HUES48 (cell line): ENCODE results near the gene UBXN1.
"Not testable (repeated sequence)": the region's sequence is repeated elsewhere in the genome, so short reads cannot be mapped to it uniquely, and the experiment has no call there.

Source experiments
- H3K27ac ChIP-seq: one replicate; pipeline ENCODE4 v1.7.0; 2013; ENCODE audit warnings: low read depth, low read length, inconsistent platforms
- H3K27me3 ChIP-seq: 2 replicates; pipeline ENCODE4 v1.6.1; 2013; ENCODE audit warnings: mild to moderate bottlenecking, low read length; ENCODE audit not compliant: control insufficient read depth, insufficient read depth
- H3K36me3 ChIP-seq: 2 replicates; pipeline ENCODE4 v1.6.1; 2013; ENCODE audit warnings: low read length; ENCODE audit not compliant: control insufficient read depth, insufficient read depth
- H3K4me1 ChIP-seq: 2 replicates; pipeline ENCODE4 v1.6.1; 2013; ENCODE audit warnings: mild to moderate bottlenecking, low read length; ENCODE audit not compliant: control insufficient read depth, insufficient read depth
- H3K4me3 ChIP-seq: 2 replicates; pipeline ENCODE4 v1.5.1; 2013; ENCODE audit warnings: mild to moderate bottlenecking, low read depth, low read length
- H3K9ac ChIP-seq: 2 replicates; pipeline ENCODE4 v1.6.1; 2013; ENCODE audit warnings: mild to moderate bottlenecking, low read depth, low read length, moderate library complexity
- H3K9me3 ChIP-seq: 2 replicates; pipeline ENCODE4 v1.6.1; 2013; ENCODE audit warnings: low read length; ENCODE audit not compliant: control insufficient read depth, insufficient read depth

The UBXN1 gene

DNA sequence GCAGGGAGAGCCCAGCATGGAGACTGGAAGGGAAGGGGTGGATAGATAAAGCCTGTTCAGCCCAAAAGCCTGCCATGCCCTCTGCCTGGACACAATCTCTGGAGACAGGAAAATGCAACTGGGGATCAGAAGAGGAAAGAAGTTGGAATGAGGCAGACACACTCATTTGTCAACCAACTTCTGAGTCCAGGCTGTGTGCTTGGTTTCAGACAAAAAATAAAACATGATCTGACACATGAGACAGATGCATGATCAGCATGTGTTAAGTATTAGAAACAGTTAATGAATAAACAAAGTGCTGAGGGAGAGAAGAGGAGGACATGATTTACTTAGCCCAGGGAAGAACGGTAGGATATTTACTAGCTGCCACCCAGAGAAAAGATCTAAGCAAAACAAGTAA is 9.6 kb upstream of the UBXN1 start:
- H3K4me1 ChIP-seq: no peaks in the 10 kb centered on the region
- H3K4me3 ChIP-seq: no peak overlapping the region
- no peaks in the 10 kb centered on the region for H3K27me3 ChIP-seq
- no peak overlapping the region for H3K9ac ChIP-seq
- no peaks in the 10 kb centered on the region for H3K9me3 ChIP-seq
- H3K27ac ChIP-seq: no peak overlapping the region
- H3K36me3 ChIP-seq: peaks cover 36% of the 10 kb centered on the region

DNA sequence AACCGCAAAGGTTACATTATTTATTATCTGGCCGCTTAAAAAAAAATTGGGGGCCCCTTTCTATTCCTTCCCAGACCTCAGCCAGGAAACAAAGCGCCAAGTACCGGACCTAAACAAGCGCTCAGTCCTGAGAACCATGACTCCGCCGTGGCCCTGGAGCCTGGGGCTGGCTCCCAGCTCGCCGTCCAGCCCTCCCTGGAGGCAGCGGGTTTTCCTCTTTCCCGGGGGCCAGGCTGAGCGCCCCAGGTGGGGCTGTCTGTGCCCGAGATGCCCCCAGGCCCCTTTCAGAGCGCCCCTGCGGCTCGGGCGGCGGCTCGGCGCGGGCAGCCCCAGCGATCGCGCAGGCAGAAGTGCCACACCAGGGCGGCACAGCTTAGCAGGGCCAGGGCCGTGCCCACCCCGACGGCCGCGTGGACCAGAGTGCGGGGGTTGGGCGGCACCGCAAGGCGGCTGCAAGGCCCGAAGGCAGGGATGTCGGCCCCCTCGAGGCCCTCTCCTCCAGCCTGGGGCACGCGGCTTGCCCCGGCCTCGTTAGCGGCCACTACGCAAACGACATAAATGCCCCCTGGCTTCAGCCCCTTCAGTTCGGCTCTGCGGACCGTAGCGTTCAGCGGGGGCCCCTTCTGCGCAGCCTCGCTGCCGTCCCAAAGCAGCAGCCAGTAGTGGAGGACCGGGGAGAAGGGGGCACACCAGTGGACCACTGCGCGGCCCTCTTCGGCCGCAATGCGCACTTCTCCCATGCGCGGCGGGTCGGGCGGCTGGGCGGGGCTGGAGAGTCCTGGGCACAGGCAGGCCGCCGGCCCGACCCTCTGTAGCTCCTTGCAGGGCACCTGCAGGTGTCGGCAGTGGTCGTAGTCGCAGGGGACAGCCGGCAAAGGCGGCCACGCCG is 8.9 kb upstream of the UBXN1 start:
- H3K27ac ChIP-seq: no peak overlapping the region
- no peaks in the 10 kb centered on the region for H3K9me3 ChIP-seq
- no peak overlapping the region for H3K9ac ChIP-seq
- no peaks in the 10 kb centered on the region for H3K4me1 ChIP-seq
- peaks cover 29% of the 10 kb centered on the region for H3K36me3 ChIP-seq
- H3K27me3 ChIP-seq: no peaks in the 10 kb centered on the region
- no peak overlapping the region for H3K4me3 ChIP-seq

DNA sequence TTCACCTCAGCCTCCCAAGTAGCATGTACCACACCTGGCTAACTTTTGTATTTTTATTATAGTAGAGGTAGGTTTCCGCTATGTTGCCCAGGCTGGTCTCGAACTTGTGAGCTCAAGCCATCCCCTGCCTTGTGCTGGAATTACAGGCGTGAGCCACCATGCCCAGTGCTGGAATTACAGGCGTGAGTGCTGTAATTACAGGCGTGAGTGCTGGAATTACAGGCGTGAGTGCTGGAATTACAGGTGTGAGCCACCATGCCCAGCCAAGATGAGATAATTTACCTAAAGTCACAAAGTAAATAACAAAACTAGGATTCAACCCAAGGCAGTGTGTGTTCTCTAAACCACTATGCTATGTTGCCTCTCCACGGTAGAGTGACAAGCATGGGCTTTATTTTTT is 3.6 kb upstream of the UBXN1 start:
- no peaks in the 10 kb centered on the region for H3K9me3 ChIP-seq
- no peaks in the 10 kb centered on the region for H3K27me3 ChIP-seq
- peaks cover 7% of the 10 kb centered on the region for H3K36me3 ChIP-seq
- H3K27ac ChIP-seq: no peak overlapping the region
- no peak overlapping the region for H3K4me3 ChIP-seq
- peaks cover 9% of the 10 kb centered on the region; the same call in 1 of the 2 replicates for H3K4me1 ChIP-seq
- no peak overlapping the region for H3K9ac ChIP-seq

DNA sequence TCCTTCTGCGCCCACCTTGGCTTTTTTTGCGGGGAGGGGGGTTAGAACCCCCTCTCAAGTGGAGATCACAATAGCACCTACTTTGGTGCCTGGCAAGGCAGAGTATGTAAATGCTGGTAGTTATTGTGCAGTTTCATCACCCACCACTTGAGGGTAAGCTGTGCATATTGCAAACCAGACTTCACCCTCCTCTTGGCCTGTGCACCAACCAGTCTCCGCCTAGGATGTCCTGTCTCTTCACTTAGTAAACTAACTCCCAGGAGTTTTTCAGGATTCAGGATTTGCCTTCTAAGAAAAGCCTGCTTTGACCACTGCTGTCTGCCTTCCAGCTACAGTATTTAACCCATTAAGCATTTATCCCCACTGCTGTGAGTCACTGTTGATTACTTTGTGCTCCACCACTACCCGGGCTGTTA is 2.0 kb upstream of the UBXN1 start:
- Histone ChIP-seq H3K9ac (no peak overlapping the region), H3K4me1 (peaks cover 9% of the 10 kb centered on the region; the same call in 1 of the 2 replicates), H3K4me3 (no peak overlapping the region), H3K36me3 (peaks cover 21% of the 10 kb centered on the region), H3K27ac (no peak overlapping the region), H3K9me3 (no peaks in the 10 kb centered on the region), H3K27me3 (no peaks in the 10 kb centered on the region)

DNA sequence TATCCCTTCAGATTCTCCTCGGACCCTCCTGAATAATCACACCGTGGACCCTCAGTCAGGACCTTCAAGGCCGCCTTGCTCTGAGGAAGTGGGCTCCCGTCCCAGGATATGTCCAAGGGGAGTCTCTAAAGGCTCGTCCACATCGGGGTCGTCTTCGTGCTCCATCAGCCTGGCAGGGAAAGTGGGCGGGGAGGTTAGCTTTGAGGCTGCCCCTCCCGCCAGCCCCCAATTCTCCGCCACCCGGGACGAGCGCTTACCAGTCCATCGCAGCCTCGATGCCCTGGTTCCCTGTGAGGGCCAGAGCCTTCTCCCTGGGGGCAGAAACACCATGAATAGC is 472 bp downstream of the UBXN1 start:
- Histone ChIP-seq H3K4me3 (peak overlapping the region; percentile 88), H3K4me1 (peaks cover 9% of the 10 kb centered on the region; the same call in 1 of the 2 replicates), H3K27me3 (no peaks in the 10 kb centered on the region), H3K9me3 (no peaks in the 10 kb centered on the region), H3K27ac (peak overlapping the region; percentile 73), H3K9ac (peak overlapping the region; percentile 73), H3K36me3 (peaks cover 35% of the 10 kb centered on the region)

DNA sequence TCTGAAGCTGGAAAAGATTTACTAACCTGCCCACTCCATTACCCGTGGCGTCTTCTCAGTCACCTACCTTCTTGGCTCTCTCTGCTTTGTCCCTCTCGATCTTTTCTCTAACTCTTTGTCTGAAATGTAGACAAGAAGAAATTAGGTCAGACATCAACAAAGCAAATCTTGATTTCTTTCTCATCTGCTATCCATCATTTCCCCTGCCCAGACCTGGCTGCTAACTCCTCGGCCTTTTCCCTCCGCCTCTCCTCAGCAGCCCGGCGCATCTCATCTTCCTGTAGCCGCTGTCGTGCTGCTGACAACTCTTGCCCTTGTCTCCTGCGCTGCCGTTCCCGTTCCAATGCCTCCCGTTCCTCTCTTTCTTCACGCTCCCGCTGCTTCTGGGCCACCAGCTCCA is 1.2 kb downstream of the UBXN1 start:
- Histone ChIP-seq H3K4me1 (peaks cover 9% of the 10 kb centered on the region; the same call in 1 of the 2 replicates), H3K4me3 (peak overlapping the region; percentile 88), H3K9ac (no peak overlapping the region), H3K9me3 (no peaks in the 10 kb centered on the region), H3K36me3 (peaks cover 41% of the 10 kb centered on the region), H3K27me3 (no peaks in the 10 kb centered on the region), H3K27ac (no peak overlapping the region)

DNA sequence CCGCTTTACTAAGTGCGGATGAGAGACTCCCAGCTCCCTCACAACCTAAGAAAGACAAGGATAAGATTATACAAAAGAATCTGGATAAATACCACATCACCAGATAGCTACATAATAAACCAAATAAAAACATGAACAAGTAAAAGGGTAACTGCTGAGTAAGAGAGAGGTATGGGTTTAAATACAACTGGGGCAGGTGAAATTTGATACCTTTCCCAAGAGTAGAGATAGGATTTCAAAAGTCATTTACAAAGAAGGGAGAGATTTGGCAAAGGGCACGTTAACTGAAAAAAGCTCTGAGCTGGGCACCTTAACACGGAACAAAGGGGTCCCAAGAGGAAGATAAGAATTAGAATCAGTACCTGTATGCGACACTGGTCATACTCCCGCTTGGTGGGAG is 1.7 kb downstream of the UBXN1 start:
- peaks cover 9% of the 10 kb centered on the region; the same call in 1 of the 2 replicates for H3K4me1 ChIP-seq
- no peak overlapping the region for H3K9ac ChIP-seq
- H3K27me3 ChIP-seq: no peaks in the 10 kb centered on the region
- H3K36me3 ChIP-seq: peaks cover 41% of the 10 kb centered on the region
- H3K4me3 ChIP-seq: no peak overlapping the region
- no peak overlapping the region for H3K27ac ChIP-seq
- no peaks in the 10 kb centered on the region for H3K9me3 ChIP-seq

DNA sequence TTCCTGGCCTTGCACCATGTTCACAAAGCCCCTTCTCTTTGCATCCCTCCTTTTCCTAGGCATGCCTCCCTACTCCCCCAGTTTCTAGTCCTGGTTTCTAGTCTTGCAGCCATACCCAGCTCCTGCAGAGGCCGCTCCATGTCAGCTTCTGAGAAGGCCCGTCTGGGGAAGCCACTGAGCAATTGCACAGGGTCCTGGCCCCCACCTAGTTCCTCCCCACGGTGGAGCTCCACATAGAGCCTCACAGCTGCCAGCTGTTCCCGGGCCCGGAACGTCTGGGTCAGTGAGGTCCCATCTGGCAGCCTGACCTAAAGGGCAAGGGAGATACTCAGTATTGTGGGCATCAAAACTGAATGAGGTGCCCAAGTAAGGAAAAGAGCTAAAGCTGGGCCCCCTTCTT is 2.2 kb downstream of the UBXN1 start:
- H3K27me3 ChIP-seq: no peaks in the 10 kb centered on the region
- no peak overlapping the region for H3K9ac ChIP-seq
- peaks cover 9% of the 10 kb centered on the region; the same call in 1 of the 2 replicates for H3K4me1 ChIP-seq
- H3K27ac ChIP-seq: no peak overlapping the region
- H3K4me3 ChIP-seq: no peak overlapping the region
- peaks cover 41% of the 10 kb centered on the region for H3K36me3 ChIP-seq
- no peaks in the 10 kb centered on the region for H3K9me3 ChIP-seq

DNA sequence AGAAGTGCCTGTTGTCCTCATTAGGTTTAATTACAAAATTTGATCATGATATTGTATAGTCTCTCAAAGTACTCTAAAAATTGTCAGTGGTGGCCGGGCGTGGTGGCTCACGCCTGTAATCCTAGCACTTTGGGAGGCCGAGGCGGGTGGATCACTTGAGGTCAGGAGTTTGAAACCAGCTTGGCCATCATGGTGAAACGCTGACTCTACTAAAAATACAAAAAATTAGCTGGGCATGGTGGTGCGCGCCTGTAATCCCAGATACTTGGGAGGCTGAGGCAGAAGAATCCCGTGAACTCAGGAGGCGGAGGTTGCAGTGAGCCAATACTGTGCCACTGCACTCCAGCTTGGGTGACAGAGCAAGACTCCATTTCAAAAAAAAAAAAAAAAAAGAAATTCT is 3.5 kb downstream of the UBXN1 start:
- peaks cover 41% of the 10 kb centered on the region for H3K36me3 ChIP-seq
- not testable (repeated sequence) for H3K4me1 ChIP-seq, H3K9me3 ChIP-seq

DNA sequence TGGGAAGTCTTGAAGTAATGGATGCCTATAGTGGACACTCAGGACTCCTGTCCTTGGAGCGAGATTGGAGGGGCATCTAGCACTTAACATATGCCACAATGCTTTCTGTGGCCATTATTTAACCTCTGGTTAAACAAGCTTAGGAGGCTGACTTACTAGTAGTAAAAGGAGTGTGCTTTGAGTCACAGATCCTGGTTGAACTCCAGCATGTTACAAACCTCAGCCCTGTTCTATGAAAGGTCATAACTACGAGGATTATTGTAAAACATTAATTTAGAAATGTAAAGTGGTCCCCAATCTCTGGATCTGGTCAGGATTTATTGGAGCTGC is 5.7 kb downstream of the UBXN1 start:
- no peaks in the 10 kb centered on the region for H3K27me3 ChIP-seq
- H3K9ac ChIP-seq: no peak overlapping the region
- H3K27ac ChIP-seq: no peak overlapping the region
- H3K36me3 ChIP-seq: peaks cover 41% of the 10 kb centered on the region
- no peak overlapping the region for H3K4me3 ChIP-seq
- no peaks in the 10 kb centered on the region for H3K9me3 ChIP-seq
- peaks cover 5% of the 10 kb centered on the region; the same call in 1 of the 2 replicates for H3K4me1 ChIP-seq

More for the DNA sequence above, 3.5 kb downstream of the UBXN1 start:
- not testable (repeated sequence) for H3K27ac ChIP-seq, H3K27me3 ChIP-seq, H3K4me3 ChIP-seq, H3K9ac ChIP-seq

DNA sequence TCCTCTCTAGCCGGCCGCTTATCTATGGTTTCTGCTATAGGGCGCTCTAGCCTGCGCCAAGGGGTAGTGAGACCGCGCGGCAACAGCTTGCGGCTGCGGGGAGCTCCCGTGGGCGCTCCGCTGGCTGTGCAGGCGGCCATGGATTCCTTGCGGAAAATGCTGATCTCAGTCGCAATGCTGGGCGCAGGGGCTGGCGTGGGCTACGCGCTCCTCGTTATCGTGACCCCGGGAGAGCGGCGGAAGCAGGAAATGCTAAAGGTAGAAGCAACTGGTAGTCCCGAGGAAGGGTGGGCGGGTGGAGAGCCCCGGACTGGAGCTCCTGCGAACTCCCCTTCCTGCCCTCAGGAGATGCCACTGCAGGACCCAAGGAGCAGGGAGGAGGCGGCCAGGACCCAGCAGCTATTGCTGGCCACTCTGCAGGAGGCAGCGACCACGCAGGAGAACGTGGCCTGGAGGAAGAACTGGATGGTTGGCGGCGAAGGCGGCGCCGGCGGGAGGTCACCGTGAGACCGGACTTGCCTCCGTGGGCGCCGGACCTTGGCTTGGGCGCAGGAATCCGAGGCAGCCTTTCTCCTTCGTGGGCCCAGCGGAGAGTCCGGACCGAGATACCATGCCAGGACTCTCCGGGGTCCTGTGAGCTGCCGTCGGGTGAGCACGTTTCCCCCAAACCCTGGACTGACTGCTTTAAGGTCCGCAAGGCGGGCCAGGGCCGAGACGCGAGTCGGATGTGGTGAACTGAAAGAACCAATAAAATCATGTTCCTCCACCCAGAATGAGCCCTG is 7.1 kb downstream of the UBXN1 start, which contains the start of the genes LBHD1 and UQCC3:
LBHD1 (minus strand) TSS at position 660 of the 782 bp plus-strand sequence. CDS start 2,236 bp downstream, outside the sequence.
UQCC3 (plus strand) TSS at position 66 of the 782 bp plus-strand sequence; CDS start at position 139, 73 bp downstream.
- Histone ChIP-seq H3K9me3 (no peaks in the 10 kb centered on the region), H3K4me1 (peaks cover 5% of the 10 kb centered on the region; the same call in 1 of the 2 replicates), H3K9ac (peak within 1 kb of the TSS; percentile 83), H3K4me3 (peak within 1 kb of the TSS; percentile 87), H3K27ac (peak within 1 kb of the TSS; percentile 96), H3K36me3 (peaks cover 36% of the 10 kb centered on the region), H3K27me3 (no peaks in the 10 kb centered on the region)
